HUES6 (cell line): Measurements from ENCODE around the gene SYCE3.

Source experiments
- H3K27ac ChIP-seq: 2 replicates; pipeline ENCODE4 v1.7.0; 2013; ENCODE audit warnings: low read depth, mild to moderate bottlenecking, low read length, inconsistent platforms
- H3K27me3 ChIP-seq: 2 replicates; pipeline ENCODE4 v1.6.1; 2013; ENCODE audit warnings: low read length; ENCODE audit not compliant: control insufficient read depth, insufficient read depth
- H3K36me3 ChIP-seq: 2 replicates; pipeline ENCODE4 v1.6.1; 2013; ENCODE audit warnings: low read length; ENCODE audit not compliant: control insufficient read depth, insufficient read depth
- H3K4me1 ChIP-seq: 2 replicates; pipeline ENCODE4 v1.6.1; 2013; ENCODE audit warnings: low read length; ENCODE audit not compliant: control insufficient read depth, insufficient read depth
- H3K4me3 ChIP-seq: 2 replicates; pipeline ENCODE4 v1.5.1; 2013; ENCODE audit warnings: low read depth, low read length
- H3K9ac ChIP-seq: one replicate; pipeline ENCODE4 v1.6.1; 2013; ENCODE audit warnings: mild to moderate bottlenecking, low read length
- H3K9me3 ChIP-seq: 2 replicates; pipeline ENCODE4 v1.6.1; 2013; ENCODE audit warnings: low read depth, low read length; ENCODE audit not compliant: control insufficient read depth, insufficient read depth

SYCE3 gene

GRCh38 chr22:50573491-50574382 is 11.0 kb upstream of the SYCE3 start:
- Histone ChIP-seq H3K27me3 (no peaks in the 10 kb centered on the region), H3K27ac (no peak overlapping the region), H3K9me3 (no peaks in the 10 kb centered on the region), H3K9ac (no peak overlapping the region), H3K36me3 (peaks cover 70% of the 10 kb centered on the region), H3K4me1 (no peaks in the 10 kb centered on the region), H3K4me3 (no peak overlapping the region)

DNA sequence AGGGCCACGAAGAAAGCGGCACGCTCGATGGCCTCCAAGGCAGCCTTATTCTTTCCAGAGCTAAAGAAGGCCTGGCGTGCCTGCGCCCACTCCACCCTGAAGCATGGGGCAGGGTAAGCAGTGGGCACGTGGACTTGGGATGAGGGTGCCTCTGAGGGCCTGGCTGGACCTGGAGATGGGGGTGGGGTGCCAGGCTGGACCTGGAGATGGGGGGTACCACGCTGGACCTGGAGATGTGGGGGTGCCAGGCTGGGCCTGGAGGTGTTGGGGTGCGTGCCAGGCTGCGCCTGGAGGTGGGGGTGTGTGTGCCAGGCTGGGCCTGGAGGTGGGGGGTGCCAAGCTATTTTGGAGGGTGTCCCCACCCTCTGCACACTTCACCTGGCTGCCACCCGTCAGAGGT is 10.2 kb upstream of the SYCE3 start:
- peaks cover 75% of the 10 kb centered on the region for H3K36me3 ChIP-seq
- H3K4me3 ChIP-seq: no peak overlapping the region
- no peaks in the 10 kb centered on the region for H3K4me1 ChIP-seq

DNA sequence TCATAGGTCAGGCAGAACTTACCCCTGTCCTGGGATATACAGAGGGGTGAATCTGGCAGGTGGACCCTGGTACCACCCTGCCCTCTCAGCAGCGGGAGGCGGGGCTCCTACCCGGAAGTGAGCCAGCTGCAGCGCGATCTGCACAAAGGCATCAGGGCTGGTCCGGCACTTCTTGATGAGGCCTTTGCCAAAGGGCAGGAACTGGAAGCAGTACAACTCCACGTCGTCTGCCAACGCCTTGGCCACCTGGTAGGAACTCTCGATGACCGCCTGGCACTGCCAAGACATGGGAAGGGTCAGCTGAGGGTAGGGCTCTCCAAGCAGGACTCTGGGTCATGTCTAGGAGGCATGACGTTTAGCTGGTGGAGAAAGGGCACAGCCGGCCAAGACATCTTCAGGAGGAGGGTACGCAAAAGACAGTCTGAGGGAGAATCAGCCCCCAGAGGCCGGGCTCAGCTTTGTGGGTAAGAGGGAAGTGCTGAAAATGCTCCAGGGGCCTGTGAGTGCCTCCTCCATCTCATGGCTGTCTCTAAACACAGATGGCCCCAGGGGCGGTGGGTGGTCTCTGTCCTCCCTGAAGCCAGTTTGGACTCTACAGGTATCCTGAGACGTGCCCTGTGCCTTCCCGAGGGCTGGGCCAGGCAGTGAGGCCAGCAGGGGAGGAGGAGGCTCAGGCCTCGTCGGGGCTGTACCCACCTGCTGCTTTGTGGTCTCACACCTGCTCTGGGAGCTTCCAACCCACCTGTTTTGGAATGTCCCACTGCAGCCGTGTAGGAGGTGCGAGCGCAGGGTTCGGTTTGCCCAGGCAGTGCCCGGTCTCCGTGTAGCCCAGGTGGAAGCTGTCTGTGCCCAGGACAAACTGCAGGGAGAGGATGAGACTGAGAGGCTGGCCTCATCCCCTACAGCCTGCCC is 8.8 kb upstream of the SYCE3 start:
- H3K27me3 ChIP-seq: no peaks in the 10 kb centered on the region
- no peak overlapping the region for H3K9ac ChIP-seq
- no peaks in the 10 kb centered on the region for H3K9me3 ChIP-seq
- no peaks in the 10 kb centered on the region for H3K4me1 ChIP-seq
- H3K4me3 ChIP-seq: no peak overlapping the region
- peaks cover 75% of the 10 kb centered on the region for H3K36me3 ChIP-seq
- no peak overlapping the region for H3K27ac ChIP-seq

More for the DNA sequence above, 10.2 kb upstream of the SYCE3 start:
- H3K9me3 ChIP-seq: no peaks in the 10 kb centered on the region
- H3K27me3 ChIP-seq: no peaks in the 10 kb centered on the region
- H3K27ac ChIP-seq: no peak overlapping the region
- H3K9ac ChIP-seq: no peak overlapping the region

- no peak overlapping the region for H3K9ac ChIP-seq
Observed at GRCh38 chr22:50570861-50571260, 8.1 kb upstream of the SYCE3 start.

DNA sequence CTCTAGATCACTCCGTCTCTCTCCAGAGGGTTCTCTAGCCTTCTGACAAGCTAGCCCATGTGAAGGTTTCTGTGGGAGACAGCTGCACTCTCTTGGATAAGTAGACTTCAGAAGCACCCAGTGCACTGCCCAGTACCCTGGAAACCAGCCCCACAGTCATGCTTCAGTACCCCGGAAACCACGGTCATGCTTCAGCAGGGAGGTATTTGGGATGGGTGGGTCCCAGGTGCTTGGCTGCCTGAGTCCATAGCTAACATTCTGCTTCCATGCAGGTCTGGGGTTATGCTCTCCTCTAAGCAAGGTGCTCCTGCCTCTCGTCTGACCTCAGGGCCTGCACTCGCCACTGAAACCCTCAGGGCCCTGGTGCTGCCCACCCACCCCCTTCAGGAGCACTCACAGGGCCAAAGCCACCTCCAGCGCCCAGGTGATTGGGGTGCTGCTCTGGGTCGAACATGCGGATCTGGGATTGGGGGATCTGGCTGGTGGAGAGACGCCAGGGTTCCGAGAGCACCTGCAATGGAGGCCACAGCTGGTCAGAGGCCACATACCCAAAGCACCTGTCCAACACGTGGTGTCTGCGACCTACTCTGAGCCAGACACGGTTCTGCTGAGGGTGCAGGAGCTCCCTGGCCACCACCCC is 7.3 kb upstream of the SYCE3 start:
- Histone ChIP-seq H3K4me3 (no peak overlapping the region), H3K36me3 (peaks cover 70% of the 10 kb centered on the region), H3K27ac (no peak overlapping the region)

More at GRCh38 chr22:50570861-50571260, 8.1 kb upstream of the SYCE3 start:
- H3K4me1 ChIP-seq: no peaks in the 10 kb centered on the region
- H3K36me3 ChIP-seq: peaks cover 75% of the 10 kb centered on the region
- H3K27ac ChIP-seq: no peak overlapping the region
- no peaks in the 10 kb centered on the region for H3K9me3 ChIP-seq
- no peaks in the 10 kb centered on the region for H3K27me3 ChIP-seq
- H3K4me3 ChIP-seq: no peak overlapping the region

DNA sequence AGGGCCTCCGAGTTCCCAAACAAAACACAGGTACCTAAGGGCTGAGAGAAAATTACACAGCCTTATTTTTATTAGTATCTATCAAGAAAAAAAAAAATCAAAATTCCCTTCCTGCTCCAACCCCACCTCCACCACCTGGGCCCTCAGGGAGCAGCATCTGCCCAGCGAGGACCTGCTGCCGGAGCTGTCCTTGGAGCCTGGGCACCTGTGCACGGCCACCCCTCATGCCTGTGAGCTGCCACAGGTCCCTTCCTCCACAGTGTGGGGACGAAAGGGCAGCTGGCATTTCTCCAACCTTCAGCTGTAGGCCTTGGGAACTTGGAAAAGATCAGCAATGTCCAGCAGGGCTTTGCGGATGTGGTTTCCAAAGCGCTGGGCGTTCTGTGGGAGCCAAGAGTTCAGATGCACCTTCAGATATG is 6.3 kb upstream of the SYCE3 start:
- Histone ChIP-seq H3K4me1 (no peaks in the 10 kb centered on the region), H3K9ac (no peak overlapping the region), H3K9me3 (no peaks in the 10 kb centered on the region), H3K27ac (no peak overlapping the region), H3K27me3 (peaks cover 14% of the 10 kb centered on the region; the same call in 1 of the 2 replicates), H3K36me3 (peaks cover 64% of the 10 kb centered on the region), H3K4me3 (no peak overlapping the region)

More for the DNA sequence above, 7.3 kb upstream of the SYCE3 start:
- no peaks in the 10 kb centered on the region for H3K4me1 ChIP-seq
- peaks cover 5% of the 10 kb centered on the region; the same call in 1 of the 2 replicates for H3K27me3 ChIP-seq
- H3K9me3 ChIP-seq: no peaks in the 10 kb centered on the region
- no peak overlapping the region for H3K9ac ChIP-seq

- Histone ChIP-seq H3K4me1 (no peaks in the 10 kb centered on the region), H3K27me3 (peaks cover 18% of the 10 kb centered on the region), H3K9ac (no peak overlapping the region), H3K9me3 (no peaks in the 10 kb centered on the region), H3K27ac (no peak overlapping the region), H3K36me3 (peaks cover 60% of the 10 kb centered on the region), H3K4me3 (no peak overlapping the region)
Observed at GRCh38 chr22:50568626-50569025, 5.9 kb upstream of the SYCE3 start.

DNA sequence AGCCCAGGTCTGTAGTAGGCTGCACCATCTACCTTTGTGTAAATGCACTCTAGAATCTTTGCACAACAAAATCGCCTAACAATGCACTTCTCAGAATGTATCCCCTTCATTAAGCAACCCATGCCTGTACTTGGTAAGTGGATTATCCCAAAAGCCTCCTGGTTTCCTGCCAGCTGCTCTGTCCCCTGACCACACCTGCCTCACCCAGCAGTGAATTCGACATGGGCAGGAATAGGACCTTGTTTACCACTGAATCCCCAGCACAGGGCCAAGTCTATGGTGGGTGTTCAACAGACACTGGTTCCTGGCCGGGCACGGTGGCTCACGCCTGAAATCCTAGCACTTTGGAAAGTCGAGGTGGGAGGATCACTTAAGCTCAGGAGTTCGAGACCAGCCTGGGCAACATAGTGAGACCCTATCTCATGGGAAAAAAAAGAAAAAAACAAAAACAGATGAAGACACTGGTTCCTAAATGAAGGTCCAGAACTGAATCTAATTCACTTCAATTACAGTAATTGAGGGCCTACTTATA is 5.1 kb upstream of the SYCE3 start:
- Histone ChIP-seq H3K9ac (no peak overlapping the region), H3K27ac (no peak overlapping the region), H3K9me3 (no peaks in the 10 kb centered on the region), H3K27me3 (peaks cover 25% of the 10 kb centered on the region), H3K4me1 (no peaks in the 10 kb centered on the region), H3K4me3 (no peak overlapping the region), H3K36me3 (peaks cover 51% of the 10 kb centered on the region)

GRCh38 chr22:50564289-50564688 is 1.6 kb upstream of the SYCE3 start:
- Histone ChIP-seq H3K4me3 (no peak overlapping the region), H3K9ac (no peak overlapping the region), H3K9me3 (no peaks in the 10 kb centered on the region), H3K36me3 (peaks cover 17% of the 10 kb centered on the region), H3K27me3 (peaks cover 30% of the 10 kb centered on the region), H3K4me1 (no peaks in the 10 kb centered on the region), H3K27ac (no peak overlapping the region)

GRCh38 chr22:50563413-50564160 is 868 bp upstream of the SYCE3 start:
- Histone ChIP-seq H3K9me3 (no peaks in the 10 kb centered on the region), H3K4me3 (peak overlapping the region; percentile 86), H3K4me1 (no peaks in the 10 kb centered on the region), H3K27me3 (peaks cover 33% of the 10 kb centered on the region), H3K27ac (no peak overlapping the region), H3K9ac (peak overlapping the region; percentile 1), H3K36me3 (peaks cover 10% of the 10 kb centered on the region)
